Measurements from ENCODE around the gene FAM98C.

The FAM98C gene

GRCh38 chr19:38451629-38452028 is 48.7 kb downstream of the FAM98C start:
- peaks cover 9% of the 10 kb centered on the region for H3K36me3 ChIP-seq (ENCODE audit: control insufficient read depth, low read depth, low read length)
- no peaks in the 10 kb centered on the region for H3K4me1 ChIP-seq (ENCODE audit: control insufficient read depth, low read depth, low read length)
- no peaks in the 10 kb centered on the region for H3K27me3 ChIP-seq (ENCODE audit: control insufficient read depth, insufficient read depth, low read length)
- no peak overlapping the region for H3K27ac ChIP-seq (ENCODE audit: low read length)
- no peaks in the 10 kb centered on the region for H3K9me3 ChIP-seq (ENCODE audit: control insufficient read depth, low read depth, low read length)
- no peak overlapping the region for H3K4me3 ChIP-seq (ENCODE audit: low read length)
- H3K9ac ChIP-seq (ENCODE audit: low read length): no peak overlapping the region

DNA sequence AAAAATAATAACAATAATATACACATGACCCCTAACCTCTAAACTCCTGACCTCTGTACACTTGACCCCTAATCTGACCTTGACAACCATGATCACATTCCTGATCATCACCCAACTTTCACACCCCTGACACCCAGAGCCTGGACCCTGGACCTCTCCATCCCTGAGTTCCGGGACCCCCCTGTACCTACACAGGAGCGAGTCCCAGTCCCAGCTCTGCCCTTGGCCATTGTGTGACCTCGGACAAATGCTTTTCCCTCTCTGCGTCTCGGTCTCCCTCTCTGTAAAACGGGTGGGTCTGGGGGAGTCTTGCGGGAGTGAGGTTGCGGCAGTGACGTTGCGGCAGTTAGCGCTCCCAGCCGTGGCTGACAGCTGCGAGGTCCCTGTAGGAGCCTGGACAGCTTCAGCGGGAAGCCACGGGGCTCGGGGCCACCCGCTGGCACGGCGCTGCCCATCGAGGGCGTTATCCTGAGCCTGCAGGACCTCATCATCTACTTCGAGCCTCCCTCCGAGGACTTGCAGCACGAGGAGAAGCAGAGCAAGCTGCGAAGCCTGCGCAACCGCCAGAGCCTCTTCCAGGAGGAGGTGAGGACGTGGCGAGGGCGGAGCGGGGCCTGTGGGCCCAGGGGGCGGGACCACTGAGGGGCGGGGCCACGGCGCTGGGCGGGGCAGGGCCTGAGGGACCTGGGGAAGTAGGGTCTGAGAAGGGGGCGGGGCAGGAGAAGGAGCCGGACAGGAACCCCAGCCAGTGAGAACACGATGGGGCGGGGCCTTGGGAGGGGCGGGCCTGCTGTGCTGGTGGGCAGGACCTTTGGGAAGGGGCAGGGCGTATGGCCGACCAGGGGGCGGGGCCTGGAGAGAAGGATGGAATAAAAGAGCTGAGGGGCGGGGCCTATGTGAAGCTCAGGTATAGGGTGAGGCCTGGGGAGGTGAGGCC is 49.8 kb downstream of the FAM98C start:
- peaks cover 17% of the 10 kb centered on the region for H3K36me3 ChIP-seq (ENCODE audit: control insufficient read depth, low read depth, low read length)
- no peak overlapping the region for H3K27ac ChIP-seq (ENCODE audit: low read length)
- H3K9ac ChIP-seq (ENCODE audit: low read length): no peak overlapping the region

DNA sequence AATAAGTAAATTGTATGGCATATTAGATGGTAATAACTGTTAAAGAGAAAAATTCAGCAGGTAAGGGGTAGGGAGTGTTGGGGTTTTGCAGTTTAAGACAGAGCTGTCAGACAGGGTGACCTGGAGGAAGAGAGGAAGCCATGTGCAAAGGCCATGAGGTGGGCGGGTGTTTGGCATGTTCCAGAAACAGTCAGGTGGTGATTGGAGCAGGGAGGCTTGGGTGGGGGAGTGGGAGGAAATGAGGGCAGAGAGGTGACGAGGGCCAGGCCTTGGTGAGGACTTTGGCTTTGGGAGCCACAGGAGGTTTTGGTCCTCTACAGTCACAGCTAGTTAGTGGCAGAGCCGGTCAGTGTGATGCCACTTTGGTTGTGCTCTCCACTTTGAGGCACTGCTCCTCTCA is 50.7 kb downstream of the FAM98C start:
- no peak overlapping the region for H3K4me3 ChIP-seq (ENCODE audit: low read length)
- H3K27ac ChIP-seq (ENCODE audit: low read length): no peak overlapping the region
- H3K9me3 ChIP-seq (ENCODE audit: control insufficient read depth, low read depth, low read length): no peaks in the 10 kb centered on the region
- no peaks in the 10 kb centered on the region for H3K4me1 ChIP-seq (ENCODE audit: control insufficient read depth, low read depth, low read length)
- H3K9ac ChIP-seq (ENCODE audit: low read length): no peak overlapping the region
- H3K27me3 ChIP-seq (ENCODE audit: control insufficient read depth, insufficient read depth, low read length): no peaks in the 10 kb centered on the region
- peaks cover 24% of the 10 kb centered on the region for H3K36me3 ChIP-seq (ENCODE audit: control insufficient read depth, low read depth, low read length)

More for the DNA sequence above, 49.8 kb downstream of the FAM98C start:
- no peaks in the 10 kb centered on the region for H3K27me3 ChIP-seq (ENCODE audit: control insufficient read depth, insufficient read depth, low read length)
- no peaks in the 10 kb centered on the region for H3K4me1 ChIP-seq (ENCODE audit: control insufficient read depth, low read depth, low read length)
- no peak overlapping the region for H3K4me3 ChIP-seq (ENCODE audit: low read length)
- no peaks in the 10 kb centered on the region for H3K9me3 ChIP-seq (ENCODE audit: control insufficient read depth, low read depth, low read length)

DNA sequence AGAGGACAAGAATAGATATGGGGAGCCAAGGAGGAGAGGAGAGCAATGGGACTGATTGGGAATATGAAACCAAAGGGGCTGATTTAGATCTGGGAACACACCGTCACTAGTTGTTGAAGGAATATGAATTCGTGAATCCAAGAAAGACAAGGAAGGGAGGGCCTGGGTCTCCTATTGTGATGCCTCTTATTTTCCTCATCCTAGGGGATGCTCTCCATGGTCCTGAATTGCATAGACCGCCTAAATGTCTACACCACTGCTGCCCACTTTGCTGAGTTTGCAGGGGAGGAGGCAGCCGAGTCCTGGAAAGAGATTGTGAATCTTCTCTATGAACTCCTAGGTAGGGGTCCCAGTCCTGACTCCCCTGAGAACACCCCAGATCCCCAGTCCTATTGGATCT is 52.1 kb downstream of the FAM98C start:
- Histone ChIP-seq H3K9ac (ENCODE audit: low read length) (no peak overlapping the region), H3K27me3 (ENCODE audit: control insufficient read depth, insufficient read depth, low read length) (no peaks in the 10 kb centered on the region), H3K4me3 (ENCODE audit: low read length) (no peak overlapping the region), H3K27ac (ENCODE audit: low read length) (no peak overlapping the region), H3K36me3 (ENCODE audit: control insufficient read depth, low read depth, low read length) (peaks cover 37% of the 10 kb centered on the region), H3K9me3 (ENCODE audit: control insufficient read depth, low read depth, low read length) (no peaks in the 10 kb centered on the region), H3K4me1 (ENCODE audit: control insufficient read depth, low read depth, low read length) (no peaks in the 10 kb centered on the region)

- no peaks in the 10 kb centered on the region for H3K9me3 ChIP-seq (ENCODE audit: control insufficient read depth, low read depth, low read length)
- H3K4me3 ChIP-seq (ENCODE audit: low read length): no peak overlapping the region
- H3K4me1 ChIP-seq (ENCODE audit: control insufficient read depth, low read depth, low read length): no peaks in the 10 kb centered on the region
- no peak overlapping the region for H3K9ac ChIP-seq (ENCODE audit: low read length)
- no peaks in the 10 kb centered on the region for H3K27me3 ChIP-seq (ENCODE audit: control insufficient read depth, insufficient read depth, low read length)
- no peak overlapping the region for H3K27ac ChIP-seq (ENCODE audit: low read length)
- H3K36me3 ChIP-seq (ENCODE audit: control insufficient read depth, low read depth, low read length): peaks cover 45% of the 10 kb centered on the region
These were observed 54.3 kb downstream of the FAM98C start for GRCh38 chr19:38457202-38457601.

GRCh38 chr19:38457690-38458405 is 55.0 kb downstream of the FAM98C start:
- no peaks in the 10 kb centered on the region for H3K4me1 ChIP-seq (ENCODE audit: control insufficient read depth, low read depth, low read length)
- no peak overlapping the region for H3K4me3 ChIP-seq (ENCODE audit: low read length)
- no peaks in the 10 kb centered on the region for H3K9me3 ChIP-seq (ENCODE audit: control insufficient read depth, low read depth, low read length)
- H3K9ac ChIP-seq (ENCODE audit: low read length): no peak overlapping the region
- H3K36me3 ChIP-seq (ENCODE audit: control insufficient read depth, low read depth, low read length): peaks cover 48% of the 10 kb centered on the region
- no peak overlapping the region for H3K27ac ChIP-seq (ENCODE audit: low read length)
- H3K27me3 ChIP-seq (ENCODE audit: control insufficient read depth, insufficient read depth, low read length): no peaks in the 10 kb centered on the region
